ENCODE measurements around the gene PEAR1.

The PEAR1 gene

GRCh38 chr1:156901966-156902915 is 8.7 kb downstream of the PEAR1 start:
- no peak for DNase-seq

- no peak for DNase-seq
These were observed 10.0 kb downstream of the PEAR1 start for GRCh38 chr1:156903328-156904091.

DNA sequence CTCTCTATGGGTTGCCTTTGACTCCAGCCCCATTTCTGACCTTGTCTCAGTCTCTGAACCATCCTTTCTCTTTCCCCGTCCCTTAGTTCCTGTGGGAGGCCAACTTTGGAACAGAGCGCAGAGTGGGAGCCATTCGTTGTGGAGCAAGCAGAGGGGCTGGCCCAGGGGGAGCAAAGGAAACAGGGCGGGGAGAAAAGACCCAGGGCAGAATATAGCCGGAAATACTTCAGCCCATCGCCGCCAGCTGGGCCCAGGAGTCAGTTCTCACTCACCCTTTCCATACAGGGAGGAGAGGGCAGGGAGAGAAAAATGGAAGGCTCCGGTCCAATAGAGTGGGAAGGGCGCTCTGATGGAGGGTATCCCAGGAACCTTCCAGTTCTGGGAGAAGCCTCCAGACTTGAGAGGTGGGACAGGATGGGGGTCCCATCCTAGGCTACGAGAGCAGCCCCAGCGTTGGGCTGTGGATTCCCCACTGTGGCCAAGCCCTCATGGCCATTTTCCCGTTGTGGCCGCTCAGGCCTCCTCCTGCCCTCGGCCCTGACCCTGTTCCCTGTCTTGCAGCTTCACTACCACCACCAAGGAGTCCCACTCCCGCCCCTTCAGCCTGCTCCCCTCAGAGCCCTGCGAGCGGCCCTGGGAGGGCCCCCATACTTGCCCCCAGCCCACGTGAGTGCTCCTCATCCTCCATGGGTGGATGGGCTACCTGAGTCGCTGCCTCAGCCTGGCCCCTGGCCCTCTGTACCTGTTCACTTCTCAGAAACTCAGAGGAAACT is 10.9 kb downstream of the PEAR1 start:
- DNase-seq = no peak

DNA sequence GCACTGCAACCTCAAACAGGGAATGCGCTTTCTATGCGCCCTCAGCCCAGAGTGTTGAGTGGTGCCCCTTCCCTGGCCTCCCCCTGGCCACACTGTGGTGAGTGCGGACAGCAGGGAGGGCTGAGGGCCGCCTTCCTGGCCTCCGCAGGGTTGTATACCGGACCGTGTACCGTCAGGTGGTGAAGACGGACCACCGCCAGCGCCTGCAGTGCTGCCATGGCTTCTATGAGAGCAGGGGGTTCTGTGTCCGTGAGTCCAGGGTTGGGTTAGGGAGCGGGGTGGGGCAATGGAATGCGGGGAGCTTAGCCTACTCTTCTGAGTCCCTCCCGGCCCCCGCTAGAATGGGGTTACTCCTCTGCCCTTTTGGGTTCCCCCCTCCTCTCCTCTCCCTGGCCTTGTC is 11.7 kb downstream of the PEAR1 start:
- DNase-seq = no peak

DNA sequence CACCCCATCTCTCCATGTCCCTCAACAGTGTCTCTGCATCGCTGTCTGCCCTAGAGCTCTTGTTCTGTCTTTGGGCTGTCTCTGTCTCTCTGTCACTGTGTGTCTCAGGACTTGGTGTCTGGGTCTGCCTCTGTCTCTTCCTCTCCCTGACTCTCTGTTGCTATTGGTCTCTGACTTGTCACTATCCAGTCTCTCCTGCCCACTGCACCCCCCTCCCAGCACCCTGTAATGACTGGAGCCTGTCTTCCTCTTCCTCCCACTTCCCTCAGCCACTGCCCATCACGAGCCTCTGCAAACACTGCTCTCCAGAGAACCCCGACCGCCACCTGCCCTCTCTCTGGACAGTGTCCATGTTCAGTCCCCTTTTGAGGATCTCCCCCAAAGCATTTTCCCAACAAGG is 12.1 kb downstream of the PEAR1 start:
- no peak for DNase-seq

DNA sequence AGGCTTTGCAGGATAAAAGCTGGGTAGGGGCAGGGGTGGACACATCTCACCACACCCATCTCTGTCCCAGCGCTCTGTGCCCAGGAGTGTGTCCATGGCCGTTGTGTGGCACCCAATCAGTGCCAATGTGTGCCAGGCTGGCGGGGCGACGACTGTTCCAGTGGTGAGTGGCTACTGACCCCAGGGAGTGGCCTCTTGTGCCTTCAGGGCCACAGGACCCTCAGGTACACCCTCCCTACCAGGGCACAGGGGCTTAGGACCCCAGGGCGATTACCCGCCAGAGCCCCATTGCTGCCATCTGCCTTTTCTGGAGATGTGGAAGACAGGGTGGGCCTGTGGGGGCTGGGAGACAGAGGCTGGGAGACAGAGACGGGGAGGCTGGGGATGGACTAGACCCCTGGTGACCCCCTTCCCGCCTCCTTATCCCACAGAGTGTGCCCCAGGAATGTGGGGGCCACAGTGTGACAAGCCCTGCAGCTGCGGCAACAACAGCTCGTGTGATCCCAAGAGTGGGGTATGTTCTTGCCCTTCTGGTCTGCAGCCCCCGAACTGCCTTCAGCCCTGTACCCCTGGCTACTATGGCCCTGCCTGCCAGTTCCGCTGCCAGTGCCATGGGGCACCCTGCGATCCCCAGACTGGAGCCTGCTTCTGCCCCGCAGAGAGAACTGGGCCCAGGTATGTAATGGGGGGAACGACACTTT is 12.8 kb downstream of the PEAR1 start:
- no peak for DNase-seq

DNA sequence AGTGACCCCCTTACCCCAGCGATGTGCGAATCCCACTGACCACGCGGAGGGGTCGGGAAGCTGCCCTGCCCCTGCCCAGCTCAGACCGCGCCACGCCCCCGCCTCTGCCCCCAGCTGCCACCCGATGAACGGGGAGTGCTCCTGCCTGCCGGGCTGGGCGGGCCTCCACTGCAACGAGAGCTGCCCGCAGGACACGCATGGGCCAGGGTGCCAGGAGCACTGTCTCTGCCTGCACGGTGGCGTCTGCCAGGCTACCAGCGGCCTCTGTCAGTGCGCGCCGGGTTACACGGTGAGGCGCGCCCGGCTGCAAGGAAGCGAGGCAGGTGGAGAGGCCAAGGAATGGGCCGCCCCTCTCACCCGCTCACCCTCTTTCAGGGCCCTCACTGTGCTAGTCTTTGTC is 15.0 kb downstream of the PEAR1 start:
- DNase-seq = peak in 1 of 2 experiments; percentile 45

DNA sequence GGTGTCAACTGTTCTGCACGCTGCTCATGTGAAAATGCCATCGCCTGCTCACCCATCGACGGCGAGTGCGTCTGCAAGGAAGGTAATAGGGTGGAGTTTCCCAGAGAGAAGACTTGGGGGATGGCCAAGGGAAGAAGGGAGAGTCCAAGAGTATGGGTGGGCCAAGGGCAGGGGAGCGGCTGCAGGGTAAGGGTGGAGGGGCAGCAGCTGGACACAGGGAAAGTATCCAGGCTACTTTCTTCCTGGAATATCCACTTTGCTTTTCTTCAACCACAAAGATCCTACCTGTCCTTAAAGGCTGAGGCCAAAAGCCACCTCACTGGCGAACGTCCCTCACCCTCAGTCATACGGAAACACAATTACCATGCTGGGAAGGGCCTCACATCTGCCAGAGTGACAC is 15.4 kb downstream of the PEAR1 start:
- no peak for DNase-seq

DNA sequence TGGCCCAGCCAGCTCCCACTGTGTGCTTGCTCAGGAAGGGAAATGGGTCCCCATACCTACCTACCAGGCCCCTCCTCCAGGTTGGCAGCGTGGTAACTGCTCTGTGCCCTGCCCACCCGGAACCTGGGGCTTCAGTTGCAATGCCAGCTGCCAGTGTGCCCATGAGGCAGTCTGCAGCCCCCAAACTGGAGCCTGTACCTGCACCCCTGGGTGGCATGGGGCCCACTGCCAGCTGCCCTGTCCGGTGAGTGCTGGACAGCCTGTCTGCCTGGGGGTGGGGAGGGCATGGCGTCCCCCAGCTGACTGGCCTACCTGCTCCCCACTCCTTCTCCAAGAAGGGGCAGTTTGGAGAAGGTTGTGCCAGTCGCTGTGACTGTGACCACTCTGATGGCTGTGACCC is 16.2 kb downstream of the PEAR1 start:
- no peak for DNase-seq

DNA sequence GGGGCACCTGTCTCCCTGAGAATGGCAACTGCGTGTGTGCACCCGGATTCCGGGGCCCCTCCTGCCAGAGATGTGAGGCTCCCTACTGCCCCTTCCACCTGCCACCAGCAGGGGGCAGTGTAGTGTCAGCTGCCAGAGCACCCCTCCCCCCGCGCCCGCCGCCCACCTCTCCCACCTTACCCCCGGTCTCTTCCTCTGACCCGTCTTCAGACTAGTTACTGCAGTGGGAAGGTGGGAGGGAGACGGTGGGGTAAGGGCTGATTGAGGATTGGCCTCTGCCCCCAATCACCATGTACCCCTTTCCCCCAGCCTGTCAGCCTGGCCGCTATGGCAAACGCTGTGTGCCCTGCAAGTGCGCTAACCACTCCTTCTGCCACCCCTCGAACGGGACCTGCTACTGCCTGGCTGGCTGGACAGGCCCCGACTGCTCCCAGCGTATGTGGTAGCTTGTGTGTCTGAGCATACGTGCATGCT is 16.8 kb downstream of the PEAR1 start:
- peak; percentile 67 to 89 for DNase-seq

GRCh38 chr1:156911577-156912298 is 18.2 kb downstream of the PEAR1 start:
- DNase-seq = no peak

- DNase-seq = no peak
These were observed 18.8 kb downstream of the PEAR1 start for GRCh38 chr1:156912310-156912709.

DNA sequence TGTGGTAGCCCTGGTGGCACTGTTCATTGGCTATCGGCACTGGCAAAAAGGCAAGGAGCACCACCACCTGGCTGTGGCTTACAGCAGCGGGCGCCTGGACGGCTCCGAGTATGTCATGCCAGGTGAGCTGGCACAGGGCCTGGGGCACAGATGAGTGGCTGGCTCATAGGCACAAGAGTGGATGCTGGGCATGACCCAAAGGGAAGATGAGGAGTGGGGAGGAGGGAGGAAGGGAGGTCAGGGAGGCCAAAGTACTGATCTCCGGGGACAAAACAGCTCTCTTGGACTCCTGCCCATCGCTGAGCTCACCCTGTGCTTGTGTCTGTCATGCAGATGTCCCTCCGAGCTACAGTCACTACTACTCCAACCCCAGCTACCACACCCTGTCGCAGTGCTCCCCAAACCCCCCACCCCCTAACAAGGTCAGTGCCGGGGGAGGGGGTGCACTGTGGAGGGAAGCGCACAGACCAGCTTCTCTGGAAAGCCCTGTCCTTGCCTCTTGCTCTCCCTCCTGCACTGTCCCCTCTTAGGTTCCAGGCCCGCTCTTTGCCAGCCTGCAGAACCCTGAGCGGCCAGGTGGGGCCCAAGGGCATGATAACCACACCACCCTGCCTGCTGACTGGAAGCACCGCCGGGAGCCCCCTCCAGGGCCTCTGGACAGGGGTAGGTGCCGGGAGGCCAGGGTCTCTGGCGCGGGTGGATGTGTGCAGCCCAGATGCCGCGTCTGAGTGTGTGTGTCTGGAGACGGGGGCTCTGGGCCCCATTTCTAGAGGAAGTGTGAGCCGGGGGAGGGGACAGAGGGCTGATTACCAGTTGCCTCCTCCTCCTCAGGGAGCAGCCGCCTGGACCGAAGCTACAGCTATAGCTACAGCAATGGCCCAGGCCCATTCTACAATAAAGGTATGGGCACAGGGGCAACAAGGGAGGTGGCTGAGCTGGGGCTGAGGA is 19.6 kb downstream of the PEAR1 start:
- DNase-seq = no peak

- DNase-seq = no peak
These were observed 20.4 kb downstream of the PEAR1 start for GRCh38 chr1:156913809-156914387.

GRCh38 chr1:156914440-156914856 is 20.9 kb downstream of the PEAR1 start:
- no peak for DNase-seq

DNA sequence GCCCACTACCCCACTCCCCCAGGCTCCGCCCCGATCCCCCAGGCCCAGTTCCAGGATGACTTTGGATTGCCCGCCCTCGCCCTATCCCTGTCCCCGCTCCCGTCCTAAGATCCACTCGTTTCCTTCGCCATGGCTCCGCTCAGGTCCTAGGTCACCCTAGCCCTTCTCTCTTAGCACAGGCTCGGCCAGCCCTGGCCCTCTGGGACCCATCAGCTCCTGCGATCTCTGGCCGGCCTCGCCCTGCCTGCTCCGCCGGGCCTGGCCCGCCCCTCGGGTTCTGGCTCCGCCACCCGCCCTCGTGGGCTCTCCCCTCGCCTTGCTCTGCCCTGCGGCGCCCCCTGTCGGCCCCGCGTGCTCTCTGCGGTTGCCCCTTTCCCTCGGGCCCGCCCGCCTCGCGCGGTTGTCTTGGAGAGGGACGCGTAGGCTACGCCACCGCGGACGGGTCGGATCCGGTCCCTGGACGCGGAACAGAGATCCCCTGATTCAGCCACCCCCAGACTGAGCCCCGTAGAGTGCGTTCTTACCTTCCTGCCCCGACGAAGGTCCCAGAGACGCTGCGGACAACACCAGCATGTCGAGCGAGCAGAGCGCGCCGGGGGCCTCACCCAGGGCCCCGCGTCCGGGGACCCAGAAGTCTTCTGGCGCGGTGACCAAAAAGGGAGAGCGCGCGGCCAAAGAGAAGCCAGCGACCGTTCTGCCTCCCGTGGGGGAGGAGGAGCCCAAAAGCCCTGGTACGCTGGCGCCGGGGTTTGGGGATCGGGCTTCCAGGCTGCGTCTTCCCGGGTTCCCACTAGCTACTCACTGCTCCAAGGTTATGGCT is 26.9 kb downstream of the PEAR1 start, which contains the start of gene LRRC71:
TSS of gene LRRC71 (plus strand) at position 400 of the 820 bp plus-strand sequence. CDS start at position 572, 172 bp downstream.
- DNase-seq = peak; percentile 83 to 98

- DNase-seq = no peak
These were observed 27.6 kb downstream of the PEAR1 start for GRCh38 chr1:156921053-156921529.

- peak in 1 of 2 experiments; percentile 70 for DNase-seq
These were observed 29.6 kb downstream of the PEAR1 start for GRCh38 chr1:156922986-156923669.
